Heart left ventricle (tissue), 13 donors: ENCODE measurements around the gene ADARB1.

ENCODE experiments used
- POLR2A ChIP-seq, 2 donors: fragments of 450-650 bp; IDR thresholded peaks; one replicate each; pipeline ENCODE4 v1.6.1; 2017; ENCODE audit warnings: antibody characterized with exemption in 2 of 2, mild to moderate bottlenecking in 2 of 2, moderate library complexity in 2 of 2
- TF ChIP-seq, protein P1 (sequence below), 12 donors: fragments of 200-600 bp; sonication (generic) in 4 of 12; IDR thresholded peaks; one replicate each; pipeline versions ENCODE4 v1.5.0 to v1.8.0; 2018 to 2022; ENCODE audit warnings: antibody characterized with exemption in 12 of 12, mild to moderate bottlenecking in 5 of 12
- donor health status: ischemic (EF 13 %, LVEDD 7.1; RV severe dilation, severe dysfunction).
- donor health status: DM: no; HTN: yes; CAD: no.
- donor health status: DM: no; HTN: no; CAD: no.
- donor health status: ischemic (EF 25% LVEDD 6.9; RV normal size, moderate dysfunction).
- donor health status: ischemic (EF 25% LVEDD 5.7; RV mildly dilated, moderate dysfunction).
- donor health status: ischemic (EF 35%, LVEDD 5.7; RV mildly dilated, moderate dysfunction).
- donor health status: nonischemic (EF 11% LVEDD 7.7; RV severe dilation, severe dysfunction).
- donor health status: DM: yes; HTN: yes; CAD: no.
- donor health status: PGD.
- donor health status: ischemic (EF 29% LVEDD 5.4; RV normal size, mild dysfunction).
- donor health status: nonischemic (EF 23%, LVEDD 6.1; RV moderate dilation, normal function).

DNA sequence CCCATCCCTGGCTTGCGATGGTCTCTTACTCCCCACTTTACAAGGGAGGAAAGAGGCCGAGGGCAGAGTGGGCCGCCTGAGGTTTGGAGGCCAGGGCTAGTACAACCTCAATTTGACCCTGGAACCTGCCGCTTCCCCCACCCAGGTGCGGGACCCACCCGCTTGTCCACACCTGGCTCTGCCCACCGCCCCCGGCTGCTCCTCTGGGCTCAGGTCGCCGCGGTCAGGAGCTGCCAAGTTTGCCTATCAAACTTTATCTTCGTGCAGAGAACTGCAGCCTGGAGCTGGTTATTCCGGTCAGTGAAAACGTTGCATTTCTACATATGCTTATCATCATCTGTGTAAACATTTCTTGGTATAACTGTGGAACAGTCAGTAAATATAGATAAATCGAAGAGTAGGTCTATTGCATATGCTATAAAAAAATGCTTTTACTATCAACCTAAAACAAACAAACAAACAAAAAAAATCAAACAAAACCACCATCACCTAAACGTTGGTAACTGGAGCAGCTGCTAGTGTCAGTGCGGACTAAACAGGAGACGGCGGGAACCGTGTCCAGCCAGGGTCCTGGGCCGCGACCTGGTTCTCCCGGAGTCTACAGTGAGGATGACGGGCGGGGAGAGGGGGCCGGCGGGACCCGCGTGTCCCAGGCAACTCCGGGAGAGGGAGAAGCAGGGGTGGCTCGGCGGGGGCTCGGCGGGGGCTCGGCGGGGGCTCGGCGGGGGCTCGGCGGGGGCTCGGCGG, 906 bp upstream of the ADARB1 start:
- no peak for TF ChIP-seq POLR2A (IDR thresholded peaks at IDR 0.05)
- TF ChIP-seq, protein P1, sequence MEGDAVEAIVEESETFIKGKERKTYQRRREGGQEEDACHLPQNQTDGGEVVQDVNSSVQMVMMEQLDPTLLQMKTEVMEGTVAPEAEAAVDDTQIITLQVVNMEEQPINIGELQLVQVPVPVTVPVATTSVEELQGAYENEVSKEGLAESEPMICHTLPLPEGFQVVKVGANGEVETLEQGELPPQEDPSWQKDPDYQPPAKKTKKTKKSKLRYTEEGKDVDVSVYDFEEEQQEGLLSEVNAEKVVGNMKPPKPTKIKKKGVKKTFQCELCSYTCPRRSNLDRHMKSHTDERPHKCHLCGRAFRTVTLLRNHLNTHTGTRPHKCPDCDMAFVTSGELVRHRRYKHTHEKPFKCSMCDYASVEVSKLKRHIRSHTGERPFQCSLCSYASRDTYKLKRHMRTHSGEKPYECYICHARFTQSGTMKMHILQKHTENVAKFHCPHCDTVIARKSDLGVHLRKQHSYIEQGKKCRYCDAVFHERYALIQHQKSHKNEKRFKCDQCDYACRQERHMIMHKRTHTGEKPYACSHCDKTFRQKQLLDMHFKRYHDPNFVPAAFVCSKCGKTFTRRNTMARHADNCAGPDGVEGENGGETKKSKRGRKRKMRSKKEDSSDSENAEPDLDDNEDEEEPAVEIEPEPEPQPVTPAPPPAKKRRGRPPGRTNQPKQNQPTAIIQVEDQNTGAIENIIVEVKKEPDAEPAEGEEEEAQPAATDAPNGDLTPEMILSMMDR (IDR thresholded peaks at IDR 0.05), result no peak
